ENCODE results near the gene PRR13. TPM values are rescaled to one million over a fixed set of nuclear protein-coding genes. Genes with fewer than 3 reads are reported as not detected.
A peak's percentile ranks its signal among the peaks of the same experiment; 100 is the strongest.
"Not testable (repeated sequence)": the region's sequence is repeated elsewhere in the genome, so short reads cannot be mapped to it uniquely, and the experiment has no call there.

Gene PRR13
- total RNA-seq, 1 donor from 2014 or later: 45.8 TPM

- DNase-seq (ENCODE audit: low read depth): not testable (repeated sequence)
These were observed 6.2 kb upstream of the PRR13 start for GRCh38 chr12:53435326-53435725.

GRCh38 chr12:53439582-53439981, 2.0 kb upstream of the PRR13 start:
- DNase-seq (ENCODE audit: low read depth): not testable (repeated sequence)

- DNase-seq (ENCODE audit: low read depth): no peak
These were observed 2.4 kb downstream of the PRR13 start for GRCh38 chr12:53443955-53444354.

- not testable (repeated sequence) for DNase-seq (ENCODE audit: low read depth)
These were observed 3.2 kb downstream of the PRR13 start for GRCh38 chr12:53444593-53445325.

GRCh38 chr12:53450936-53451335, 9.4 kb downstream of the PRR13 start:
- DNase-seq (ENCODE audit: low read depth): peak; percentile 17

GRCh38 chr12:53451661-53452158, 10.2 kb downstream of the PRR13 start, which contains the start of gene PCBP2:
PCBP2 (plus strand) TSS chr12:53452102; CDS start chr12:53454801, 2,699 bp downstream.
- DNase-seq (ENCODE audit: low read depth): peak; percentile 100

- peak; percentile 89 for DNase-seq (ENCODE audit: low read depth)
These were observed 10.9 kb downstream of the PRR13 start for GRCh38 chr12:53452159-53453077.

- DNase-seq (ENCODE audit: low read depth): no peak
These were observed 12.6 kb downstream of the PRR13 start for GRCh38 chr12:53453953-53454640.

GRCh38 chr12:53454707-53455106, 13.2 kb downstream of the PRR13 start:
- no peak for DNase-seq (ENCODE audit: low read depth)

- no peak for DNase-seq (ENCODE audit: low read depth)
These were observed 15.3 kb downstream of the PRR13 start for GRCh38 chr12:53456654-53457366.

- DNase-seq (ENCODE audit: low read depth): no peak
These were observed 17.6 kb downstream of the PRR13 start for GRCh38 chr12:53459097-53459496.

- peak; percentile 78 for DNase-seq (ENCODE audit: low read depth)
These were observed 19.5 kb downstream of the PRR13 start for GRCh38 chr12:53461059-53461458.

GRCh38 chr12:53461591-53461990, 20.1 kb downstream of the PRR13 start:
- no peak for DNase-seq (ENCODE audit: low read depth)

GRCh38 chr12:53462935-53463334, 21.4 kb downstream of the PRR13 start:
- no peak for DNase-seq (ENCODE audit: low read depth)

GRCh38 chr12:53463802-53464560, 22.4 kb downstream of the PRR13 start:
- DNase-seq (ENCODE audit: low read depth): no peak

- no peak for DNase-seq (ENCODE audit: low read depth)
These were observed 23.3 kb downstream of the PRR13 start for GRCh38 chr12:53464685-53465418.

GRCh38 chr12:53465679-53466078, 24.1 kb downstream of the PRR13 start:
- DNase-seq (ENCODE audit: low read depth): no peak

- DNase-seq (ENCODE audit: low read depth): no peak
These were observed 25.1 kb downstream of the PRR13 start for GRCh38 chr12:53466640-53467039.

- DNase-seq (ENCODE audit: low read depth): no peak
These were observed 25.5 kb downstream of the PRR13 start for GRCh38 chr12:53467082-53467481.

Data from myocyte (in vitro differentiated cells).